ENCODE measurements around the gene FLAD1.

Gene FLAD1

GRCh38 chr1:154952664-154953063 is 30.5 kb upstream of the FLAD1 start:
- no peak for DNase-seq

- no peak for DNase-seq
These were observed 29.5 kb upstream of the FLAD1 start for GRCh38 chr1:154953611-154954038.

DNA sequence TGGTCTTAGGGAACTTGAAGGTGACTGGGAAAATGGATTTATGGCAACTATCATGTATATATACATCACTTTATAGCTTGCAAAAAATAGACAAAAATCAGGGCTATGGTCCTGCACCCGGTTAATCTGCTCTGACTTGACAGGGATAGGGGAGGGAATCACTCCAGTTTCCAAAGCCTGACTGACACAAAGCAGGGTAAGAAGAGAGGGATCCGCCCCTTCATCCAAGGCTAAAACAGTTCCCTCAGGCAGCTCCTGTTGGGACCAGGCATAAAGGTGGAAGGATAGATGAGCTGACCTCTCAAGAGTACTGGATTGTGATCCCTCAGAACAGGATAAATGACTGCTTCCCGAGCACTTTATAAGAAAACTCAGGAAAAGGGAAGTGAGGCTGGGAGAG is 28.6 kb upstream of the FLAD1 start:
- DNase-seq = no peak

DNA sequence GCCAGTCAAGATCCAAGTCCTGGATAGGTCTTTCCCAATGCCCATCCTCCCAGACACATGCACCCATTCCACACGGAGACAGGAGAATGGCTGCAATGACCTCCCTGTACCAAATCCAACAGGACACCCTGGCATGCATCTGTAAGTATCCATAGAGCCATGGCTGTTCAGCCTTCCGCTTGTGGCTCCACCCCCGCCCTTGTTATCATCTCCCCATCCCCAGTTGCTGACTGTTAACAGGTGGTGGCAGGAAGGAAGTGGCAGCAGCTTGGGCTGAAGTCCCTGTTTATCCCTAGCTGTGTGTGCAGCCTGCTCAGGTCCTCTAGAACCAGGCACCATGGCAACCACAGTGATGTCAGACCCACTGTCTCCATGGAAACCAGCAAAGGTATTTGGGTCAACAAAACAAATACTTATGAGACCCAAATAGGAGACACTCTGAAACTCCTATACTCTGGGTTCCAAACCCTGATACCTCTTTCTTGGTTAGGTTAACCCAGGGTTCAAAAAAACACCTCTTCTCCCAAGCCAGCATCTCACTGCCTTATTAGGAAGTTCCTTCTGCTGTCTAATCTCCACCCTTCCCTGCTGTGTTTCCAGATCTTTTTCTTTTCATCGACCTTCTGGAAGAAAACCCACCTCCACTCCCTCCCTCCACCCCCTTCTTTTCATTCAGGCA is 28.0 kb upstream of the FLAD1 start:
- peak; percentile 83 for DNase-seq

GRCh38 chr1:154955718-154956543 is 27.2 kb upstream of the FLAD1 start, which contains the start of gene PBXIP1:
TSS of gene PBXIP1 (minus strand) at chr1:154956099. CDS start at chr1:154953721, 2,378 bp downstream.
- peak; percentile 96 for DNase-seq

DNA sequence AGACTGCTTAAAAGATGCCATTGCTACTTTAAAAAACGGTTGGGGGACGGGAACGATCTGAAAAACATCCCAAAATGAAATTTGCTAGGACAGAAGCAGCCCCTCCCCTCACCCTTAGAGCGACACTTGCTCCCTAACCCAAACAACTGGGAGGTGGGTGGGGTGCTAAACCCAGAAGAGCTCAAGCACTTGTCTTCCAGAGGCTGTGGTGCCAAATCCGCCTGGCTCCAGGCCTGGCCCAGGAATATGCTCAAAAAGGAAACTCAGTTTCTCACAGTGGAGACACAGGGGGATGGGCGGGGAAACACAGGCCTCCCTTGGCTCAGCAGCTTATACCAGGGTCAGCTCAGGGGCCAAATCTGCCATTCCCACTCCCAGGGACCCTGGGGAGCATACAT is 26.6 kb upstream of the FLAD1 start:
- no peak for DNase-seq

DNA sequence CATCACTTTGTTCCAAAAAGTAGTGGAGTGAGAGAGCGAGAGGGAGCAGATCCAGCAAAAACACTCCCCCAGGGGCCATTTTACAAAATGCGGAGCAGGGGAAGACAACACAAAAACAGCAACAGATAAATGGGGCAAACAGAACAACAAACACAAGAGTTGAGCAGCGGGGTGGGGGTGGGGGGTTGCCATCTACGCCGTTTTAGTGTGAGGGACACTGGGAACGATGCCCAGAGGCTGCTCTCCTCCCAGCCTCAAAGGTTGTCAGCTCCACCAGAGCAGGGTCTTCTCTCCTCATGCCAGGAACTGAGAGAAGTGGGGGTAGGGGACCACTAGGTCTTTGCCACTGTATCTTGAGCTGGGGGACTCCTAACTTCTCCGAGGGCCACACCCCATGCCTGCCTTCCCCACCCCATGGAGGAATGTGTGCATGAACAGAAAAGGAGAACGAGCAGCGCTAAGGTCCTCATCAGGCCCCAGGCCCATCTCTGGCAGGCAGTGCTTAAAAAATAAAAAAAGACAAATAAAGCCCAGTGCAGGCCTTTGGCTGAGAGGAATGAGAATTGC is 26.0 kb upstream of the FLAD1 start:
- DNase-seq = no peak

GRCh38 chr1:154958036-154958435 is 25.1 kb upstream of the FLAD1 start:
- DNase-seq = no peak

- no peak for DNase-seq
These were observed 24.3 kb upstream of the FLAD1 start for GRCh38 chr1:154958681-154959425.

- no peak for DNase-seq
These were observed 23.7 kb upstream of the FLAD1 start for GRCh38 chr1:154959426-154959780.

DNA sequence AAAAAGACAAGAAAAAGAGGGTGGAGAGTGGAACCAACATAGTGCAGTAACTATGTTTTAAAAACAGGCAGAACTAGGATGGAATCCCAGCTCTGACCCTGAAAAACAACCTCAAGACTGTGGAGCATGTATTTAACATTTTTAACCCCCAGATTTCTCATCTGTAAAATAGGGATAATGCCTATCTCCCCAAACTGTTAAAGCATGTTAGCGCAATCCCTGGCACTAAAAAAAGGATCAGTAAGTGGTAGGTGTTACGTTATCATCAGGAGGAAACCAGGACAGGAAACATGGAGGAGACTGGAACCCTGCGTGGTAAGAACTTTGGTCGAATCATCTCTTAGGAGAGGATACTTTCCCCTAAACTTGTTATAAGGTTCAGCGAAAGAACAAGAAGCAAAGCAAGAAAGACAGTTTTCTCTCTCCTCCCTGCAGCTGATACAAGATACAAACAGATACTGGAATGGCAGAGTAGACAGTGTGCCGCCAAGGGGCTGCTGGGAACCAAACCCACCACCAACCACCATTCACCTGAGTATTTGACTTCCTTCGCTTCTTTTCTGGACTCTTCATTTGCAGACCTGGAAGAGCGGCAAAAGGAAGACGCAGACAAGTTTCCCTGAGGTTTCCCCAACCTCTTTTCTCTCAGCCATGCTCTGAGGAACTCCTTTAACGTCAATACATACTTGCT is 22.6 kb upstream of the FLAD1 start:
- DNase-seq = no peak

DNA sequence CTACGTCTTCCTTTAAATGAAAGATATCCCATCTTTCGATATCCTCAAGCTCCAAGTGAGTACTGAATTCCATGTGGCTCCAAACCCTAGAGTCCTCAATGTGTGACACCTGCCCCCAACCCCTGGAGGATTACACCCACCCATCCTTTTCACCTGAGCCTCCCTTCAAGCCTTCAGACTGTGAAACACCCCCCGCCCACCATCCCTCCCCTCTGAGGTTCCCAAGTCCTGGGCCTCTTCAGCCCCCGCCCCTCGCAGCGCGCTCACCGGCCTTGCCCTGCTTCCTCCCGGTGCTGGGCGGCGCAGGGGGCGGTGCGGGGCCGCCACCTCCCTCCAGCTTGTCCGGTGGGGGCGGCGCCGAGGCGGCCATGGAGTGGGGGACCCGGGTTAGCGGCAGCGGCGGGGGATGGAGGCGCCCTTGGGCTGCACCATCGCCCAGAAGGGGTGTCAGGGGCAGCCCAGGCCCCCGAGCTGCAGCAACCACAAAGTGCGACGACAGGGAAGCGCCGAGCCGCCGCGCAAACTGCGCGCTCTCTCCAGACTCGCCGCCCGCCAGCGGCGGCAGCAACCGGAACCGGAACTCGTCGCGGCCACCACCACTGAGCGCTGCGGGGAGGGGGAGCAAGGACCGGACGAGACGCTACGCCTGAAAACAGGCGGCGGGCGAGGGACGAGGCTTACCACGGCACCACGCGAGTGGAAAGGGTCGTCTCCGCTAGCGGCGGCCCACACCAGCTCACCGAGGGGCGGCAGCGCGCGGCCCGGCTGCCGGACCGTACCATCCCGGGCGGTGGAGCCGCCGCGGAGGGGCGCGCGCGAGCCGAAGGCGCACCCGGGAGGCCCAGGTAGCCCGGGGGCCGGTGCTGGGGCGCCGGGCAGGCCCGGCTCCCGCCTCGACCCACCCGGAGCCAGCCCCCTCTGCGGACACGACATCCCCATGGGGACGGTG is 21.7 kb upstream of the FLAD1 start, which contains the start of gene PYGO2:
TSS of gene PYGO2 (minus strand) at position 576 of the 949 bp plus-strand sequence. CDS start at position 370, 206 bp downstream.
- peak; percentile 88 for DNase-seq

DNA sequence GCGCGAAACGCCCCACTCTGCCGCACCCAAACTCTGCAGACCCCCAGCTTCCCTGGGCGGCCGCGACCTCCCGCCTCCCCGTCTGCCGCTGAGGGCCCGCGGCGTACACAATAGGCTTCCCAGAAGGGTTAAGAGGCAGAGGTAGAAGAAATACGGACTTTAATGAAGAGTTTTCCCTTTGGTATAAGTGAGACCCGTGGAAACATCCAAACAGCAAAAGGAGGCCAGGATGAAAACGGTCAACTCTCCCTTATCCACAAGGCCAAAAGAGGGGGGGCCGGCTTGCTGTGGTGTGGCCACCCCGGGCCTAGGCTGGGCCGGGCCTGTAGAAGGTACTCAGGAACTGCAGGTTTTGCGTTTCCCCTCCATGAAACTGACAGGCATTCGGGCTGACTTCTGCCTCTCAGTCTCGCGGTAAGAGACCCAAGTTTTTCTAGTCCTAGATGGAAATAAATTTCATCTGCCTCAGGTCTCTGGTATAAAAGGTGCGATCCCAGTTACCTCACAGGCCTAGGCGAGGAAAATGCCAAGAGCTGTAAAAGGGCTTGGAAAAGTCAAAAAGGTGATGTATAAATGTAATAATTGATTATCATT is 20.9 kb upstream of the FLAD1 start:
- peak; percentile 59 for DNase-seq

- no peak for DNase-seq
These were observed 20.3 kb upstream of the FLAD1 start for GRCh38 chr1:154962795-154963330.

DNA sequence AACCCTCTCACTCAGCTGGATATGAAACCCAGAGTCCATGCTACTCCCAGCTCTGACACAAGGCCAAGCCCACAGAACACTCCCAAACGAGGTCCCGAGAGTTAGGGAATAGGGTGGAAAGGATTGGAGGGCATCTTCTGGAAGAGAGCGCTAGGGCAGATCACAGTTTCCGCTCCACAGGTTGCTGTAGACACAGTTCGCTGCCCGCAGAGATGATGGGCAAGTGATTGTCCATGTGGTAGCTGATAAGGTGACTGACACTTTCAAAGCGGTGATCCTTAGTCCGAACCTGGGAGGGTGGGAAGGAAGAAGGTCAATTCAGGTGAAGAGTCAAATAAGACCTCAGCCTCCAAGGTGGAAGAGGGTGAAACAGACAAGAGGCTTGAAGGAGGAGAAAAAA is 19.5 kb upstream of the FLAD1 start:
- no peak for DNase-seq

- no peak for DNase-seq
These were observed 18.8 kb upstream of the FLAD1 start for GRCh38 chr1:154964359-154964758.

DNA sequence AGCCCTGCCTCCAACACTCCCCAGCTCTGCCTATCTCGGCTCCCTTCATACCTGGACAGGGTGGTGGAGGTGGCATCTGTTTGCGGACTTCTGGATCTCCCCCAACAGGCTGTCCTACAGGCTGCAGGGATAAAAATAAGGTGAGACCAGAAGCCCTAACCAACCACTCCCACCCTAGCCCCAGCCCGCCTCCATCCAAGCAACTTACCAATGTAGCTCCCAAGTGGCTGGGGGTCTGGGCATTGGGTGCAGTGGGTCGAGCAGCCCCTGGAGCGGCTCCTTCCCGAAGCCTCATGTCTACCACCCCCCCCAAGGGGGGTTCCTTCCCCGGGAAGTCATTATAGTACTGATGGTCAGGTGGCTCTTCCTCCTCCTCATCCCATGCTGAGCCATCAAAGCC is 17.0 kb upstream of the FLAD1 start:
- DNase-seq = no peak

DNA sequence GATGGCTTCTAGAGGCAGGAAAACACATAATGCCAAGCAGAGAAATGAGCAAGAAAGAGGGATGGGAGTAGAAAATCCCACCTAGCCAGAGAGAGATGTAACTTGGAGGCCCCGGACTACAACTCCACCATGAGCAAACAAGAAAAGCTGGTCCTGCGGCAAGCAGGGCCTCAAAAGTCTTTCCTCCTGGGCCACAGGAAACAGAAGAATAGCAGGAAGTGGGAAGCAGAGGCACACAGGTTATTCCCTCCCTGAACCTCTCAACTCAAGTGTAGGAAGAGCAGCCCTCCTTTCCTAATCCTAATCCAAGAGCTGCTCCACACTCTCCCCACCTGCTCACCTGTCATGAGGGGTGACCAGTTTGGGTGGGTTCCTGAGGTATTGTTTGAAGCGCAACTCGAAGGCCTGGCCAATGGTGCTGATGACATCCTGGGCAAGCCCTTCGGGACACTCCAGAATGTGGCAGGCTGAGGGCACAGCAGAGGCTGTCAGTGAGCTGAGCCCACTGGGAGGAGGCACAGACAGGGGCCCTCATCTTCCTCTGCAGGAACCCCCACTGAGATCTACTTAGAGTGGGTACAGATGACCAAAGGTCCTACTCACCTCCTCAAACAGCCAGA is 15.7 kb upstream of the FLAD1 start:
- DNase-seq = no peak

DNA sequence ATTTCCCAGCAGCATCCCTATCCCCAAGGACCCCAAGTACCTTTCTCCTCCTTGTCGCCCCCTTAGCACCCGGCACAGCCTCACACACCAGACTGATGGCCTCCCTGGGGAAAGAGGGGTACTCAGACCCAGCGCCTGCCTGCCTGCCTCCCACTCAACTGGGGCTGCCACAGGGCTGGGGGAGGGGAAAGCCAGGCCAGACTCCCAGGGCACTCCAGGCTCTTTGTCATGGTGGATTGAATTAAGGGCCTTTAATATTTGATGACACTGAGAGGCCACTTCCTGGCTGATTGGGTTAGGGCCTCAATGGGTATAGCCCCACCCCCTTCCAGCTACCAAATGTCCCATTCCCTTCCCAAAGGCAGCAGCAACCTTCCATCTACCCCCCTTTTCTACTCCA is 14.4 kb upstream of the FLAD1 start:
- no peak for DNase-seq

DNA sequence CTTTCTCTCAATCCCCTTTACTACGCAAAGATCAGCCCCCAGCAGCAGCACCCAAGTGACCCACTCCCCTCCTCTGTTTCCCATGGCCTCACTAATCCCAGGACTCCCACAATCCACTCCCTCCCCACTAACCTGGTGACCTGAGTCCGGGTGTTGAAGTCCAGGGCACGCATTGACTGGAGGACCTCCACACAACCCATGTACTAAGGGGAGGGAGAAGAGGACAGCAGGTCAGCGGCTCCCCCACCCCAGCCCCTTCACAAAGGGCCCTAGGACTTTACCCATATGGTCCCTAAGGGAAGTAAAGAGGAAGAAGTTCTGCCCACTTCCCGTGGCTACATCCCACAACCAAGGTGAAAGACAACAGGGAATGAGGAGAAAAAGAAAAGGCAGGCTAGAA is 13.9 kb upstream of the FLAD1 start:
- no peak for DNase-seq

Data from SHP77 treated with DMSO at 0.1 percent for 48 hours (cell line).